Hematopoietic multipotent progenitor cell treated with erythropoietin and hydrocortisone succinate and interleukin-3 and kit ligand, for 8 days (in vitro differentiated cells): ENCODE data around the gene HAUS2.
"Not testable (repeated sequence)": the region's sequence is repeated elsewhere in the genome, so short reads cannot be mapped to it uniquely, and the experiment has no call there.

ENCODE experiments used
- DNase-seq: peaks from one replicate; pipeline ENCODE4 v3.0.0-alpha.2; 2015

HAUS2 gene

DNA sequence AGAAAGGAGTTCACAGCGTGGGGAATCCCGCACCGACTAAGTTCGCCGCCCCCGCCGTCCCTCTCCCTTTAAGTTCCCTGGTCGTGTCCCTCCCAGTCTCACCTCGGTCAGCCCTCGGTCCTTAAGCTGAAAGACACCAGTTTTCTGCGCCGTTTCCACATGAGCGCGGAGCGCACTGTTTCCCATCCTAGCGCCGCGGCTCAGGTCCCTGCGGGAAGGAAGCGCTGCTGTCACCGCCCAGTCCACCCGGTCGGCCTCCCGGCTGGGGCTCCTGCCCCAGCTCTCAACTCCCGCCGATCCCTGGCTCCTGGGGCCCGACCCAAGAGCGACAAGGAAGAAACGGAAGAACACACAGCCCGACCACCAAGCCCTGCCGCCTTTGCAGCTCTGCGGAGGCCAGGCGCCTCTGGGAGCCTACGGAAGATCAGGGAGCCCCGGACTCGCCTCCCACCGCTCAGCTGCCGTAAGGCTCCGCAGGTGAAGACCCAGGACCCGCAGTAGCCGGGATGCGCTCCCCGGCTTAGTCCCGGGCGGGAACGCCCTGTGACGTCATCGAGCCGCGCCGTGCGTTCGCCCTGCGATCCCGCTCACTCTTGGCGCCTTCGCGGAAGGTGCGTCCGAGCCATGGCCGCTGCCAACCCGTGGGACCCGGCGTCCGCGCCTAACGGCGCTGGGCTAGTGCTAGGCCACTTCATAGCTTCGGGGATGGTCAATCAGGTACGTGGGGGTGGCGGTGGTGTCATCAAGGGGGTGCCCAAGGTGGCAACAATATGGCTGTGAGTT is at the start of gene HAUS2, which contains the start of gene LRRC57:
TSS of gene HAUS2 (plus strand) at position 590 of the 783 bp plus-strand sequence. CDS start at position 625, 35 bp downstream.
TSS of gene LRRC57 (minus strand) at position 545 of the 783 bp plus-strand sequence. CDS start at position 186, 359 bp downstream.
- DNase-seq: peak; percentile 88

DNA sequence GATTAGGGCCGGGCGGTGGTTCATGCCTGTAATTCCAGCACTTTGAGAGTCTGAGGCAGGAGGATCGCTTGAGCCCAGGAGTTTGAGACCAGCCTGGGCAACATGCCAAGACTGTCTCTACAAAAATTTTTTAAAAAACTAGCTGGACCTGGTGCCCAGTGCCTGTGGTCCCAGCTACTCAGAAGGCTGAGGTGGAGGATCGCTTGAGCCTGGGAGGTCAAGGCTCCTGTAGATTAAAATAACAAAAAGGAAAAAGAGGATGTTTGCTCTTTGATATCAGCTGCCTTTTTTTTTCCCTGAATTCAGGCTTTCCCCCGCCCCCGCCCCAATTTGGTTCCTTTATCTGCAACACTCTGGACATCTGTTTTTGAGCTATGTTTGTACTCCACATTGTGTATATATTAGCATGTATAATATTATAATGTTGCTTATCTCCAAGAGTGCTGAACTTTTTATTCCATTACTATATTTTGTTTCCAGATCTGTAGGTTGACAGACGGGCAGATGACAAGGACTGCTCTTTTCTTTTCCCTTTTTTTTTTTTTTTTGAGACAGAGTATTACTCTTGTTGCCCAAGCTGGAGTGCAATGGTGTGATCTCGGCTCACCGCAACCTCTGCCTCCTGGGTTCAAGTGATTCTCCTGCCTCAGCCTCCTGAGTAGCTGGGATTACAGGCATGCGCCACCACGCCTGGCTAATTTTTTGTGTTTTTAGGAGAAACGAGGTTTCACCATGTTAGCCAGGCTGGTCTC is 48.6 kb upstream of the HAUS2 start:
- peak; percentile 85 for DNase-seq

DNA sequence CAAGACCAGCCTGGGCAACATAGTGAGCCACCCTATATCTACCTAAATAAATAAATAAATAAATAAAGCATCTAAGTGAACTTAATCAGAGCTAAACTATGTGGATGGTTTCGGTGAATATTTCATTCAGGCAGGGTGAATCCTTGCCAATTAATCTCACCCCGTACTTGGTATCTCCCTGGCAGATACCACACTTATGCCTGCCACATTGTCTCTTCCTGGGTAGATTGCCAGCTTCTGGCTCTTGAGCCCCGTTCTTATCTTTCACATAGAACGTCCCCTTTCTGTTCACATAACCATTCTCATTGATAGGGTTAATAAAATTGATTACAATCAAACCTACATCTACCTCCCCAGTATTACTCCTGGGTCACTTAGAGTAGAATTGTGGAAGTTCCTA is 46.2 kb upstream of the HAUS2 start:
- peak; percentile 89 for DNase-seq

DNA sequence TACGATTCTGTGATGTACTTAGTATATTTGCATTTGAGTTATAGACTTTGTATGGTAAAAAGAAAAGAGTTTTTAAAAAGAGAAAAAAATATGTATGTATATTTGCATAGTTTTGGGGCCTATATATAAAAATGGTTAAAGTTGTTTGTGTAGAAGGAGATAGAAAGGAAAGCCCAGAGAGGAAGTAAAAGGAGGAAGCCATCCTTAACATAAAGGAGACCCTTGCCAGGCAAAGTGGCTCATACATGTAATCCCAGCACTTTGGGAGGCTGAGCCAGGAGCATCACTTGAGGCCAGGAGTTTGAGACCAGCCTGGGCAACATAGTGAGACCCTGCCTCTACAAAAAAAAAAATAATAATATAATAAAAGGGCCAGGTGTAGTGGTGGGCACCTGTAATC is 44.8 kb upstream of the HAUS2 start:
- no peak for DNase-seq

DNA sequence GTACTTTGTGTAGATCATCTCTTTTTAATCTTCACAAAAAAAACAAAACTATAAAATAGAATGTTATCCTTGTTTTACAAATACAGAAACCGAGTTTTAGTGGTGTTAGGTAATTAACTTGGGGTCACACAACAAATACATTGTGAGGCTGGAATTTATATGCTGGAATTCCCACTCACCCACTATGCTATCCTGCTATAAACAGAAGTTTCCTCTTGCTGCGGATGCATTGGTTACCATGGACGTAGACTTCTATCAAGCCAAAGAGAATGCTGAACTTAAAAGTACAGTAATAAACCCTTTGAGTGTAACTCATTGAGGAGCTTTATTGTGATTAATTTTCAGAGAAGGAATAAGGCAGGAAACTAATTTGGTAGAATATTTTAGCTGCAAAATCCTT is 44.0 kb upstream of the HAUS2 start:
- DNase-seq: no peak

DNA sequence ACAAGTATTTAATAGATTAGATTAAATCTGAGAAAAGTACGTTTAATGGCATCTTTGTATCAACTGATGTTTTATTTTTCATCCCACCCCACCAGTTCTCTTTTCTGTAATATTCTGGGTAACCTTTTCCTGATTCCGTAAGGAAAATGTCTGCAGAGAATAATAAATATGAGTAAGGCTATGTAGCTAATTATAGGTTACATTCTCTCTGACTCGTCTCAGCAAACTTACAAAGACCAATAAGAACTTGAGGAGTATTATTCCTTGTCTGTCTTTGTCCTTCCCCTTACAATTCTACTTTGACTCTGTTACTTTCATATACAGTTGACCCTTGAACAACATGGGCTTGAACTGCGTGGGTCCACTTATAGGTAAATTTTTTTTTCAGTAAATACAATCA is 41.1 kb upstream of the HAUS2 start:
- no peak for DNase-seq

DNA sequence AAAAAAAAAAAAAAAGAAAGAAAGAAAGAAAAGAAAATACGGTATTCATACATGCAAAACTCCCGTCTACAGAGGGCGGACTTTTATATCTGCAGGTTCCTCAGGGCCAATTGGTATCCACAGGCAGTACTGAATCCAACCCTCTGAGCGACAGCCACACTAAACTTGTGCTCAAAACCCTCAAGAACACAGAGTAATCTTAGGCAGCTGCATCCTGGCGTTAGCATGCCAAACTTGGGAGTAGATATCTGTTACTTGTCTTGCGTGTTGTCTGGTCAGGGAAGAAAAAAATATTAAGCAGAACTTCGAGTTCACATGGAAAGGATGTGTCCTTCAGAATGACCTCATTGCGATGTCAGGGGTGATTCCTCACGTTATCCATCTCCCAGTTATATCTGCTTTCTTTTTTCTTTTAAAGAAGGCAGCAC is 40.4 kb upstream of the HAUS2 start:
- peak; percentile 44 for DNase-seq

DNA sequence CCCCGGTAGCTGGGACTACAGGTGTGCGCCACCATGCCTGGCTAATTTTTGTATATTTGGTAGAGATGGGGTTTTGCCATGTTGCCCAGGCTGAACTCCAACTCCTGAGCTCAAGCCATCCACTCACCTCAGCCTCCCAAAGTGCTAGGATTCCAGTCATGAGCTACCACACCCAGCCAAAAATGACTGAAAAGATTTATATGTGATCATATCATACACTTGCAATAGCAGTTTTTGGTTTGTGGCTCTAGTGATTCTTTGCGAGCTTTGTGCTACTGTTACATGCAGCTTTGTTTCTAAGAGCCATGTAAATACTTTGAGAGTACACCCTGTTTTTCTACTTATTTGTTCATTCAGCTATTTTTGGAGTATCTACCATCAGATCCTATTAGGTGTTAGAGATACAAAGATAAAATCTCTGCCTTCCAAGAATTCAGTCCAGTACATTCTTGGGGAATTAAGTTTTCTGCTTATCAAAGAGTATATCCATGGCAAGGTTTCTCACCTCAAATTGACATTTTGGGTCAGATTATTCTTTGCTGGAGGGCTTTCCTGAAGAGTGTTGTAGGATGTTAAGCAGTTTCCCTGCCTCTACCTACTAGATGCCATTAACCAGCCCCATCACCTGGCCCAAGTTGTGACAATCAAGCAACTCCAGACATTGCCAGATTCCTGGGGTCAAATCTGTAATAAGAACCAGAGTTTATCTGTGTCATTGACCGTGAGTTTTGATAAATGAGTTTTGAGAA is 38.2 kb upstream of the HAUS2 start:
- DNase-seq: no peak

DNA sequence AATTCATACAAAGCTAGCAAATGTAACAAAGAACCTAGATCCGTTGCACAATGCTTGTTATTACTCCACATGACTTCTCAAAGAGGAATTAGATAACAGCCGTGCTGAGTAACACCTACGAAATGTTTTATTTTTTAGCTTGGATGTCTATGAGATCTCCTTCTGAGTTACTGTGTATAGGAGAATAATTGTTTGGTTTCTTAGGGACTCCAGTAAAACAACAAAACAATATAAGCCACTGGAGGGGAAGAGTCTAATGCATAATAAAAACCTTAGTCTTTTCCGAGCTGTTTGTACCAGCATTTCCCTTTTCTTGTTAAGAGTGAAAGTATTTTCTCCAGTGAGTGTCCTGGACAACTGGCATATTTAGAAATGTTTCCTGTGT is 37.6 kb upstream of the HAUS2 start:
- DNase-seq: no peak

DNA sequence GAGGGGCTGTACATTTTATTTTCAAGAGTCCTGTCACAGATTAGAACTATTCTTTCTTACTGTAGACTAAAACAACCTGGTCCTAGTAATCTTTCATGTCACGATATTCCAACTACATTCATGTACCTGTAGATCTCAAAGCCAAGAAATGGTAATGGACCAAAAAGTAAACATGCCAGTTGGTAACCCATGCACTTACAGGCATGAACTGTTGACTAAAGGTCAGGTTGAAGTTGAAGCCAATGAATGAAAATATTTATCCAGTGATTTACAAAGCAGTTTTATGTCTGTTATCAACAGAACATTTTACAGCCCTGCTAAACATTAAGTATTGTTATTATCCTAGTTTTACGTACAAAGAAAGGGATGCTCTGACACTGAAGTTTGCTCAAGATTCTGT is 25.3 kb upstream of the HAUS2 start:
- DNase-seq: no peak

DNA sequence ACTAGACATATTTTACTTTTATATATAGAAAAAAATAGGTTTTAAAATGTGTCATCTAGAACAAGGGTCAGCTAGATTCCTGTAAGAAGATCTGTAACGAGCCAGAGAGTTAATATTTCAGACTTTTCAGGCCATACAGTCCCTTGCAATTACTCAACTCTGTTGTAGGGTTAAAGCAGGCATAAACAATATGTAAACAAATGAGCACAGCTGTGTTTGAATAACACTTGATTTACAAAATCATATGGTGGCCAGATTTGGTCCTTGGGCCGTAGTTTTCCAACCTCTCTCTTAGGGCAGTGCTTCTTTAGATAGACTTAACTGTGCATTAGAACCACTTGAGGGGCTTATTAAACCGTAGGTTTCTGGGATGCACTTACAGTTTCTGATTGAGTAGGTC is 19.7 kb upstream of the HAUS2 start:
- no peak for DNase-seq

DNA sequence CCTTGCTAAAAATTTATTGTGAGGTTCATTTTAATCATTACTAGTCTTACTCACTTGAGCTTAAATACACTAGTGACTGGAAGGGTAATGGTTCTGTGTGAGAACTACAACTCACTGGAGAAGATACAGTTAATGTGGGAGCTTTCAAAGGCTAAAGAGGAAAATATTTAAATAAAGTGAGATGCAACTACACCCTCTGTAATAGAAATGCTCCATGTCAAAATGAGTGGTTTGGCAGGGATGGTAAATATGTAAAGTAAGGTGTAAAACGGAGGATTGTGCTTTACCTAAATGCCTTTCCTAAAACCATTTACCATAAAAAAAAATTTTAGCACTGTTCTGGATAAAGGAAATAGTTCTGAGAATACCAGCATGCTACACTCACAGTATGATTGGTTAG is 15.4 kb upstream of the HAUS2 start:
- no peak for DNase-seq

DNA sequence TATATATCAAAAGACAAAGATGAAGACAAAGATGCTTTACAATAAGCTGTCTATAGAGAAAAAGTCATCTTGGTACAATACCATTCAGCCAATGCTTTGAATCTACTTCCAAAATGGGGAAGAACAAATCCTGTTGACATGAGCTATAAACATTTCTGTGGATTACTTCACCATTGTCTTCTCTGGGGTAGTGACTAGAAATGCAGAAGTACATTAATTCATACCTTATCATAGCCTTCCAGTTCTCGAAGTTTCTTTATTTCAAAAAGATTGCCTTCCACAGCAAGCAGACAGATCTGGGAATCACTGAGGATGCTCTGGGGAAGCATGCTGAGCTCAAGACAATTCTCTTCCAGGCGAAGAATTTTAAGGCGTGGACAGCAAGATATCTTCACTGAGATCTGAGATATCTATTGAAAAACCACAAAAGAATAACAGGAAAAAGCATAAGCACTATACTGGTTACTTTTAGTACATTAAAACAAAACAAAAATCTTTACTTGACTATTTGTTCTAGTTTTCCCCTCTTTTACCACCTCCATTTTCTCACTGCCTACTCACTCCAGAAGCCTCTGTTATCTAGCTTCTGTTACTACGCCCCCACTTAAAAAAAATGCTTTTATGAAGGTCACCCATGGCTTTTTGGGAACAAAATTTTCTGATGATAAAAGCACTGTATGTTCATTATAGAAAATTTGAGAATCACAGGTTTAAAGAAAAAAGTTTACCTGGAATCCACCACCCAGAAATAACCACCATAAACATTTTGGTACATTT is 3.6 kb upstream of the HAUS2 start:
- no peak for DNase-seq

DNA sequence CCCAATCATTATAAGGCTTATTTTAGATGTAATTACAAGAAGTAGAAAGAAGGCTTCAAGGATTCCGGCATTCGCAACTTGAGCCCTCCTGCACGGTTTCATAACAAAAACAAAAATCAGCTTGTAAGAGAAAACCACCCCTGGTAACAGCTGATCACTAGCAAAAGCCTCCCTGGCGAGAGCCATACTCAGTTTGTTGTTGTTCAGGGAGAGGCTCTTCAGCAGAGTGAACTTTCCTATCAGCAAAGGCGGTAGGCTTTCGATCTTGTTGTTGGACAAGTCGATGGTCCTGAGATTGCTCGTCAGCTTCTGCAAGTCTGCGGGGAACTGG is 755 bp upstream of the HAUS2 start:
- DNase-seq: no peak

DNA sequence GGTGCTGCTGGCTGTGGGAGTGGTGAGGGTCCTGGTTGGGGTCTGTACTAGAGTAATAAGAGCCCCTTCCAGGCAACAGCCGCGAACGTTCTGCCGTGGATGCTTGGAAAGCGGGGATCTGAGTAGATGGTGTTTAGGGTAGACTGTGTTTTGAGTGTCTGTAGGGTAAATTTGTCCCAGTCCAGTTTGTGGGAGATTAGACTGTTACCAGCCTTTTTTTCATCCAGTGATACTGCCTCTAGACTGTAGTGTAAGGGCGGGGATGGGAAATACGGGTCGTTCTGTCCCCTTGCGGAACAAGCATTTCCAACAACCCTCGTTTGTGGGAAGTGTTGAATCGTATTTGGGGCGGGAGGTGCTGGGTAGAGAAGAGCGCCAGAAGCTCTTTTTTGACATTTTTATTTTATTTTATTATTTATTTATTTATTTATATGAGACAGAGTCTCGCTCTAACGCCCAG is 424 bp downstream of the HAUS2 start:
- DNase-seq: peak; percentile 72

DNA sequence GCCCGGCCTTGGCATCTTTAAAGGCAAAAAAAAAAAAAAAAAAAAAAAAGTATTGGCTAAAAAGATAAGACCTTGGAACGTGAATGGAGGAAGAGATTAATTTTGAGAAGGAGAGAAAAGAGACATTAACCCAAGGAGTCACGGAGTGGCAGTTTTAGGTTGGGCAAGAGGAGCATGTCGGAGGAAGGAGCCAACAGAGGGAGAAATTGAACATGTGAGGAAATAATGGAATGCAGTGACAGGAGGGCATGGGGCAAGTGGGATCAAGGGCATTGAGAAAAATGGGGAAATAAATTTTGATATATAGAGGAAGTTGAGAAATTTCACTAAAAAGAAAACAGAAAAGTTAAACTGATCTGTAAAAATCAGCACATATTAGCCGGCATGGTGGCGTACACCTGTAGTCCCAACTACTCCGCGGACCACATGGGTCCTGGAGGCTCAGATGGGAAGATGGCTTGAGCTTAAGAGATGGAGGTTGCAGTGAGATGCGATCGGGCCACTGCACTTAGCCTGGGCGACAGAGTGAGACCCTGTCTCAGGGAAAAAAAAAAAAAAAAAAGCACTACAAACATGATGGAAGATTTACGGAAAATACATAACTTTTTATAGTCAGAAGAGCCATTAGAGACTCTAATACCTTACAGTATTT is 1.2 kb downstream of the HAUS2 start:
- peak; percentile 78 for DNase-seq

DNA sequence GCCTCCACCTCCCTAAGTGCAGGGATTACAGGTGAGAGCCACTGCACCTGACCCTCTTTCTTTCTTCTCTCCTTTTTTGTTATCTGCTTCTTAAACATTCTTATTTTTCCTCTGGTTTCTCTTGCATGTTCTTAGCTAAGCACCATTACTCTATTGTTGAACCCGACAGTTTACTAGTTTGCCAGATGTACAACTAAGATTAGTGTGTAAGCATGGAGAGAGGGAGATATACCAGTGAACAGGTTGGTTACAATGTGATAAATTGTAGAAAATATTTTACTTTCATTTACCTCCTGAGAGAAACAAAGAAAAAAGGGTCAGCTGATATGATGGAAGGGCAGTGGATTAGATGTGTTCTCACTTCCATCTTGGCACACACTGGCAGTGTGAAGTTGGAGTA is 4.9 kb downstream of the HAUS2 start:
- DNase-seq: peak; percentile 66

DNA sequence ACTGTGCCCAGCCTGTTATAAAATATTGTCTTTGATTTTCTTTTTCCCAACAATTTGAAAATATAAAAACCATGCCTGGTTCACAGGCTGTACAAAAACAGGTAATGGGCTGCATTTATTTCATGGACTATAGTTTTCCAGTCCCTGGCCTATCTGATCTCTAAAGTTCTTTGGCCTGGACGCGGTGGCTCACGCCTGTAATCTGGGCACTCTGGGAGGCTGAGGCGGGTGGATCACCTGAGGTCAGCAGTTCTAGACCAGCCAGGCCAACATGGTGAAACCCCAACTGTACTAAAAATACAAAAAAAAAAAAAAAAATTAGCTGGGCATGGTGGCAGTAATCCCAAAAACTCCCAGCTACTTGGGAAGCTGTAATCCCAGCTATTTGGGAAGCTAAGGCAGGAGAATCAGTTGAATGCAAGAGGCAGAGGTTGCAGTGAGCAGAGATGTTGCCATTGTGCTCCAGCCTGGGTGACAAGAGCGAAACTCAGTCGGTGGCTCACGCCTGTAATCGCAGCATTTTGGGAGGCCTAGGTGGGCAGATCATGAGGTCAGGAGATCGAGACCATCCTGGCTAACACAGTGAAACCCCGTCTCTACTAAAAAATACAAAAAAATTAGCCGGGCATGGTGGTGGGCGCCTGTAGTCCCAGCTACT is 8.0 kb downstream of the HAUS2 start:
- not testable (repeated sequence) for DNase-seq

DNA sequence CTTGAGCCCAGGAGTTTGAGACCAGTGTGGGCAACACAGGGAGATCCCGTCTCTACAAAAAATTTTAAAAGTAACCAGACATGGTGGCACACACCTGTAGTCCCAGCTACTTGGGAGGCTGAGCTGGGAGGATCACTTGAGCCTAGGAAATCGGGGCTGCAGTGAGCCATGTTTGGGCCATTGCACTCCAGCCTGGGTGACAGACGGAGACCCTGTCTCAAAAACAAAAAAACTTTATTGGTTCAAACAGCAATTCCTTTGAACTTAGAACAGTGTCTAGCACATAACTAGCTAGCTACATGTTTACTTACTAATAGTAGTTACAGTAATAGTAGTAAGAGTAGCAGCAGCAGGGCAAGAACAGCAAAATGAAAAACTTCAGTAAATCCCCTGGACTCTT is 10.1 kb downstream of the HAUS2 start:
- no peak for DNase-seq

DNA sequence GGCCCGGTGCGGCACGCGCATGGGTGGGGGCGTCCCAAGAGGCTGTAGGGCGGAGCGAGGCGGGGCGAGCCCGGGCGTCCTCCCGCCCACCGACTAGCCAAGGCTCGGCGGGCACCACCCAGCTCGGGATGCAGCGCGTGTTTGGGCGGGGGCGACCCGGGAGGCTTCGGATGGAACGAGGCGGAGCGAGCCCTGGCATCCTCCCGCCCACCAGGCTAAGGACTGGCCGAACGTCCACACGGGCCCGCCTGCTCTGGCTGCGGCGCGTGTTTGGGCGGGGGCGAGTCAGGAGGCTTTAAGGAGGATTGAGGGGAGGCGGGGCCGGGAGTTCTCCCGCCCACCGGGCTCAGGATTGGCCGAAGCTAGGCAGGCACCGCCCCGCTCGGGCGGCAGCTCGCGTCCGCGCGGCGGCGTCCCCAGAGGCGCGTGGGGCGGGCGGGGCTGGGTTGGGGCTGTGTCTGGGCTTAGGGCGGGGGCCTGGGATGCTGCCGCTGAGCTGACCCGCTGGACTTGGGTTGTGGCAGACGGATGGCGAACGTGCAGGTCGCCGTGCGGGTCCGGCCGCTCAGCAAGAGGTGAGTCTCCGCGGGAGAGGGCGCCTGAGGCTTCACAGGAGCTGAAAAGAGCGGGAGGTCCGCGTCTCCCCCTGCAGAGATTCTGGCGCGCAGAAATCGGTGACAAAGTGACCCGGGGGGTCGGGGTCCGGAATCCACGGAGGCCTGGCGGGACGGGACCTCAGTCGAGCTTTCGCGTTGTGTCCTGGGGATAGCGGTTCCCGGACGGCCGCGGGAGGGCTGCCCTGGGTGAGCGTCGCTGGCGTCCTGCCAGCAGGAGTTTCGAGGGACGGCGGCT is 26.8 kb downstream of the HAUS2 start, which contains the start of gene STARD9:
TSS of gene STARD9 (plus strand) at position 419 of the 852 bp plus-strand sequence. CDS start at position 529, 110 bp downstream.
- DNase-seq: peak; percentile 98
